Ramos (cell line): ENCODE data around the gene SLC34A1.
"Not testable (repeated sequence)": the region's sequence is repeated elsewhere in the genome, so short reads cannot be mapped to it uniquely, and the experiment has no call there.

Source experiments
- in situ Hi-C: fragments of 300-500 bp; cut with MboI; formaldehyde crosslinking; loops from one replicate; pipeline ENCODE4 v1.14.3; 2022; ENCODE audit warnings: low sequenced_read_pairs; ENCODE audit not compliant: unreplicated experiment

The SLC34A1 gene

GRCh38 chr5:177367981-177368868 lies 16.0 kb upstream of the SLC34A1 start:
- in situ Hi-C loops: no loop called here

GRCh38 chr5:177368869-177369644 lies 15.2 kb upstream of the SLC34A1 start:
- in situ Hi-C loops: no loop called here

- in situ Hi-C loops: no loop called here
Measured at GRCh38 chr5:177369645-177370440, 14.4 kb upstream of the SLC34A1 start.

- in situ Hi-C loops: no loop called here
Measured at GRCh38 chr5:177370488-177371119, 13.6 kb upstream of the SLC34A1 start.

GRCh38 chr5:177371120-177372033 lies 12.9 kb upstream of the SLC34A1 start:
- in situ Hi-C loops: no loop called here

GRCh38 chr5:177372034-177372896 lies 12.0 kb upstream of the SLC34A1 start:
- in situ Hi-C loops: no loop called here

- in situ Hi-C loops: no loop called here
Measured at GRCh38 chr5:177372910-177373309, 11.3 kb upstream of the SLC34A1 start.

- in situ Hi-C loops: no loop called here
Measured at GRCh38 chr5:177373806-177374205, 10.4 kb upstream of the SLC34A1 start.

GRCh38 chr5:177374211-177374610 lies 10.0 kb upstream of the SLC34A1 start:
- in situ Hi-C loops: no loop called here

- in situ Hi-C loops: not testable (repeated sequence)
Measured at GRCh38 chr5:177375516-177375915, 8.7 kb upstream of the SLC34A1 start.

GRCh38 chr5:177376107-177376506 lies 8.1 kb upstream of the SLC34A1 start:
- in situ Hi-C loops: no loop called here

- in situ Hi-C loops: no loop called here
Measured at GRCh38 chr5:177377851-177378776, 6.1 kb upstream of the SLC34A1 start.

GRCh38 chr5:177378884-177379883 lies 5.0 kb upstream of the SLC34A1 start:
- in situ Hi-C loops: no loop called here

- in situ Hi-C loops: no loop called here
Measured at GRCh38 chr5:177380805-177381126, 3.5 kb upstream of the SLC34A1 start.

GRCh38 chr5:177382423-177383029 lies 1.7 kb upstream of the SLC34A1 start:
- in situ Hi-C loops: no loop called here

- in situ Hi-C loops: no loop called here
Measured at GRCh38 chr5:177383181-177383580, 1.1 kb upstream of the SLC34A1 start.
